ENCODE data around the gene MTMR3. TPM values are rescaled to one million over a fixed set of nuclear protein-coding genes. Genes with fewer than 3 reads are reported as not detected.

Gene MTMR3
- total RNA-seq, 1 experiment from 2014 or later, result 16.7 TPM

- DNase-seq, result no peak
- Histone ChIP-seq H3K27me3 (ENCODE audit: control insufficient read depth, insufficient read depth, low read length) (no peaks in the 10 kb centered on the region), H3K4me3 (ENCODE audit: insufficient read depth, low read depth, low read length) (no peak overlapping the region), H3K36me3 (replicated peaks; ENCODE audit: control insufficient read depth, insufficient read depth, low read length) (peaks cover 38% of the 10 kb centered on the region)
These were observed 137.5 kb downstream of the MTMR3 start for GRCh38 chr22:30020511-30020910.

DNA sequence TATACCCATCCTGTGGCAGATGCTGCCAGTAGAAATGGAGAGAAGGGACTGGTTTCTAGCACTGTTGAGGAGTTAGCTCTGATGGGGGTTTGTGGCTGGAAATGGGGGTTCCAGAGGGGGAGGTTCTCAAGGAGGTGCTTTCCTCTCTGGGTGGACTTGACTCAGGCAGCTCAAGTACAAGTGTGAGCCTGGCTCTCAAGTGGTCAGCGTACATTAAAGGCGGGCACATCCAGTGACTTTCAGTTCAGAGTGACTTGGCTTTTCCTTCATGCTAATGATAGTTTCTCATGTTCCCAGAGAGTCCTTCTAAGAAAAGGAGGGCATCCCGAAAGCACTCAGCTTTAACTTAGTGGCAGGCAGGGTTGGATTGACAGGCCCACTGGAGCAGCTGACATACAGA, 138.4 kb downstream of the MTMR3 start:
- peaks cover 42% of the 10 kb centered on the region for H3K36me3 ChIP-seq (replicated peaks; ENCODE audit: control insufficient read depth, insufficient read depth, low read length)
- no peak overlapping the region for H3K4me3 ChIP-seq (ENCODE audit: insufficient read depth, low read depth, low read length)
- DNase-seq, result no peak
- H3K27me3 ChIP-seq (ENCODE audit: control insufficient read depth, insufficient read depth, low read length), result no peaks in the 10 kb centered on the region

DNA sequence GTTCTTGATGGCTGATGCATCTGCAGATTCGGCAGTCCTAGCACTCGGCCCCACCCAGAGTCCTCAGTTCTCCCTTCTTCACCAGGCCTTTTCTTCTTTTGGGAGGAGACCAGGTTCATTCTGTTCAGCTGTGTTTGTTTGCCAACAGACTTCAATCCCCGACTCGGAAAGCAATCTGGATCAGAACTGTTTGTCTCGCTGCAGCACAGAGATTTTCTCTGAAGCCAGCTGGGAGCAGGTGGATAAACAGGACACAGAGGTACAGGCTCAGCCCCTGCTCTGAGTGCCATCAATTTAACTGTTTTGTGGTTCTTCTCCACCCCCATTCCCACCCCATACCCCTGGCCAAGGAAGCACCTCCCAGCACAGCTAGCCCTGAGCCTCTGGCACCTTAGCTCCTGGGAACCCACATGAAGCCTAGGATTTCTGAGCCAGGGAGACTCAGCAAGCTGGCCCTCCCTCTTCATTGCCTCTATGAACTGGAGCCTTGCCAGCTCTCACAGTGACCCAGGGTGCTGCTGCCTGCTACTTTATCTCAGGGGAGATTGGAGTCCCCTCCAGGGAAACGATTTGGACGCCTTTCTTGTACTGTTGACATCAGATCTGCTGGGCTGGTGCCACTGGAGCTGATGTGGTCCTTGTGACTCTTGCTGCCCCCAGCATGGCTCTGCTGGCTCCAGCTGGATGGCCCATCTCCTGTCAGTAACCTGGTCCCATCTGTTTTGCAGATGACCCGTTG, 139.1 kb downstream of the MTMR3 start:
- peaks cover 38% of the 10 kb centered on the region for H3K36me3 ChIP-seq (replicated peaks; ENCODE audit: control insufficient read depth, insufficient read depth, low read length)
- H3K27me3 ChIP-seq (ENCODE audit: control insufficient read depth, insufficient read depth, low read length), result no peaks in the 10 kb centered on the region
- no peak for DNase-seq
- no peak overlapping the region for H3K4me3 ChIP-seq (ENCODE audit: insufficient read depth, low read depth, low read length)

- H3K27me3 ChIP-seq (ENCODE audit: control insufficient read depth, insufficient read depth, low read length), result no peaks in the 10 kb centered on the region
- H3K36me3 ChIP-seq (replicated peaks; ENCODE audit: control insufficient read depth, insufficient read depth, low read length), result peaks cover 35% of the 10 kb centered on the region
- no peak overlapping the region for H3K4me3 ChIP-seq (ENCODE audit: insufficient read depth, low read depth, low read length)
- DNase-seq, result no peak
These were observed 140.2 kb downstream of the MTMR3 start for GRCh38 chr22:30023099-30023660.

GRCh38 chr22:30024231-30024630, 141.3 kb downstream of the MTMR3 start:
- no peak overlapping the region for H3K4me3 ChIP-seq (ENCODE audit: insufficient read depth, low read depth, low read length)
- DNase-seq, result no peak
- peaks cover 34% of the 10 kb centered on the region for H3K36me3 ChIP-seq (replicated peaks; ENCODE audit: control insufficient read depth, insufficient read depth, low read length)
- H3K27me3 ChIP-seq (ENCODE audit: control insufficient read depth, insufficient read depth, low read length), result no peaks in the 10 kb centered on the region

DNA sequence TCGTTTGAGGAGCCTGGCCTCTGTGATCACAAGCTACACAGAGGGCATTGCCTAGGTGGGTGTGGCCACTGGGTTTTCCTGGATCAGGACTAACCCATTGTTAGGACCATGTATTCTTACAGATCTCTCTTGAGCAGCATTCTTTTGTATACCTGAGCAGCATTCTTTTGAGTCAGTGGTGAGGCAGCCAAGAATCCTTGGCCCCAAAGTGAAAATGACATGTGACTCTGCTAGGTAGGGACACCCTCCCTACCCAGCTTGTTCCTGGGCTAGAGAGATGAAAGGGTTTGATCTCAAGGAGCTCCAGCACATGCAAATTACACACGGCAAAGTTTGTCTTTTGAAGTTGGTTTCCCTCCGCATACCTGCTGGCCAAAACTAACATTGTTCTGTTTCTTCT, 142.2 kb downstream of the MTMR3 start:
- DNase-seq, result no peak
- Histone ChIP-seq H3K27me3 (ENCODE audit: control insufficient read depth, insufficient read depth, low read length) (no peaks in the 10 kb centered on the region), H3K4me3 (ENCODE audit: insufficient read depth, low read depth, low read length) (no peak overlapping the region), H3K36me3 (replicated peaks; ENCODE audit: control insufficient read depth, insufficient read depth, low read length) (peaks cover 27% of the 10 kb centered on the region)

DNA sequence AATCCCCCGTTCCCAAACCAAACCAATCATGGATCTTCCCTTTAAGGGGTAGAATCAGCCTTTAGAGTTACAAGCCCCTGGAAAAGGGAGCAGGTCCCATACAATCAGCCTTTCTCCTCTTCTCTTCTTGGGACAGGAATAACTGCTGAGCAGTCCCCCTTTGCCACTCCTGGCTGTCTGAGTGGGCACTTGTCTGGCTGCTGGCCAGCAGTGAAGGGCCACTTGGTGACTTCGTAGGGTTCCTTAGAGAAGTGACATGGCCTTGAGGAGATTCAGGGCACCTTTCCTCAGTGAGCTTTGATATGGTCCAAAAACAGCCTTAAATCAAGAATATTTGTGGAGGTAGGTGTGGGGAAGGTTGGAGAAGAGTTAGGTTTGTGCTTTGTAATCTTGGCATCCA, 143.8 kb downstream of the MTMR3 start:
- no peak for DNase-seq
- Histone ChIP-seq H3K36me3 (replicated peaks; ENCODE audit: control insufficient read depth, insufficient read depth, low read length) (peaks cover 16% of the 10 kb centered on the region), H3K27me3 (ENCODE audit: control insufficient read depth, insufficient read depth, low read length) (no peaks in the 10 kb centered on the region), H3K4me3 (ENCODE audit: insufficient read depth, low read depth, low read length) (no peak overlapping the region)

- no peaks in the 10 kb centered on the region for H3K27me3 ChIP-seq (ENCODE audit: control insufficient read depth, insufficient read depth, low read length)
- no peak overlapping the region for H3K4me3 ChIP-seq (ENCODE audit: insufficient read depth, low read depth, low read length)
- peaks cover 16% of the 10 kb centered on the region for H3K36me3 ChIP-seq (replicated peaks; ENCODE audit: control insufficient read depth, insufficient read depth, low read length)
- DNase-seq, result no peak
These were observed 144.2 kb downstream of the MTMR3 start for GRCh38 chr22:30027169-30027568.

DNA sequence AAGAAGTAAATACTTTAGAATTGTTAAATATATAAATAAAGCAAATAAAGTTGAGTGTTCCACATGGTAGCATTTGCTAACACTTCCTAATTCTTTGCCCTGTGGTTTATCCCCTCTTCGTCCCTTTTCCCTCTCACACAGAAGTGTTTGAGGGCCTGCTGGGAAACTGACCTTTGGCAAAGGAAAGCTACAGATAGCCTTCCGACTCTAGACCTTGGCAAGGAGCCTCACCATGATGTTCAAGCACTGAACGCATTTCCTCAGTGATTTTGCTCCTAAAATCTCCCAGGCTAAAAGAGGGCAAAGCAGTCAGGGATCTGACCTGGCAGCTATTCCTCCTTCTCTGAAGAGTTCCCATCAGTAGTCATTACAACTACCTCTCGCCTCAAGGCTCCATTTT, 144.8 kb downstream of the MTMR3 start:
- peaks cover 14% of the 10 kb centered on the region for H3K36me3 ChIP-seq (replicated peaks; ENCODE audit: control insufficient read depth, insufficient read depth, low read length)

GRCh38 chr22:30028731-30029130, 145.8 kb downstream of the MTMR3 start:
- Histone ChIP-seq H3K36me3 (replicated peaks; ENCODE audit: control insufficient read depth, insufficient read depth, low read length) (peaks cover 9% of the 10 kb centered on the region), H3K27me3 (ENCODE audit: control insufficient read depth, insufficient read depth, low read length) (no peaks in the 10 kb centered on the region), H3K4me3 (ENCODE audit: insufficient read depth, low read depth, low read length) (no peak overlapping the region)
- DNase-seq, result no peak

More for the DNA sequence above, 144.8 kb downstream of the MTMR3 start:
- DNase-seq, result no peak
- Histone ChIP-seq H3K27me3 (ENCODE audit: control insufficient read depth, insufficient read depth, low read length) (no peaks in the 10 kb centered on the region), H3K4me3 (ENCODE audit: insufficient read depth, low read depth, low read length) (no peak overlapping the region)

- H3K4me3 ChIP-seq (ENCODE audit: insufficient read depth, low read depth, low read length), result no peak overlapping the region
- no peaks in the 10 kb centered on the region for H3K27me3 ChIP-seq (ENCODE audit: control insufficient read depth, insufficient read depth, low read length)
- H3K36me3 ChIP-seq (replicated peaks; ENCODE audit: control insufficient read depth, insufficient read depth, low read length), result peaks cover 9% of the 10 kb centered on the region
- DNase-seq, result no peak
These were observed 146.5 kb downstream of the MTMR3 start for GRCh38 chr22:30029512-30029911.

DNA sequence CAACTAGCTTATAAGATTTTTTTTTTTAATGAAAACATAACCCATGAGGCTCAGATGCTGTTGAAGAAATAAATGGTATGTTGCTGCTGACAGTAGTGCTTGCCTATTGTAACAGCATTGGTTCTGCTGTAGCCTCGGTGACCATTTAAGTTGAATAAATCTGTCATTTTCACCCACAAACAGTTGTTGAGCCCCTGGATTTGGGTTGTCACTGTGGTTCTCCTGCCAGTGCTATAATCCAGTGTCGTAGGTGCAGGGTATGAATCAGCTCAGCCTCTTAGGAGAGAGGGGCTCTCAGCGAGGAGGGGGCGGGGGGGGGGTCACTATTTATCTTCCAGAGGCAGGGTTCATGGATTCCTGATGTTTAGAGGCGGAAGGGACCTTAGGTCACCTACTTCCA, 147.4 kb downstream of the MTMR3 start:
- H3K36me3 ChIP-seq (replicated peaks; ENCODE audit: control insufficient read depth, insufficient read depth, low read length), result peaks cover 7% of the 10 kb centered on the region
- no peak for DNase-seq
- no peak overlapping the region for H3K4me3 ChIP-seq (ENCODE audit: insufficient read depth, low read depth, low read length)
- no peaks in the 10 kb centered on the region for H3K27me3 ChIP-seq (ENCODE audit: control insufficient read depth, insufficient read depth, low read length)

DNA sequence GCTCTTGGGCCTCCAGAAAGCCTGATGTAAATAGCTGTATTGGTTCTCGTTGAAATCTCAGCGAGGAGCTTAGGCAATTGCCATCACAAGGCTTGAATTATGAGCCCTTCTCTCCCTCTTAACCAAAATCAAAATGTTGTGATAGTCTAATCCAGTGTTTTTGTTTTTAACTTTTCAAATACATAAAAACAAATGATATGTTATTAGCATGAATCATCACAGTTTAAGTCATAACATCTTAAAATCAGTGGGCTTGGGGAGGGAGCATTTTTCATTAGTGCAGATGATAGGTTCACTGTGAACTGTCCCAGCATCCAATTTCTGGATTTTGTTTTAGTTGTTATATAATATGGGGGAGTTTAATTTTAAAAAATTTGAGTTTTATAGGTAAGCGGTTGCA, 148.4 kb downstream of the MTMR3 start:
- Histone ChIP-seq H3K4me3 (ENCODE audit: insufficient read depth, low read depth, low read length) (no peak overlapping the region), H3K27me3 (ENCODE audit: control insufficient read depth, insufficient read depth, low read length) (no peaks in the 10 kb centered on the region), H3K36me3 (replicated peaks; ENCODE audit: control insufficient read depth, insufficient read depth, low read length) (peaks cover under 1% of the 10 kb centered on the region)
- DNase-seq, result no peak

GRCh38 chr22:30031764-30032455, 148.9 kb downstream of the MTMR3 start:
- DNase-seq, result no peak
- H3K27me3 ChIP-seq (ENCODE audit: control insufficient read depth, insufficient read depth, low read length), result no peaks in the 10 kb centered on the region
- H3K4me3 ChIP-seq (ENCODE audit: insufficient read depth, low read depth, low read length), result no peak overlapping the region
- H3K36me3 ChIP-seq (replicated peaks; ENCODE audit: control insufficient read depth, insufficient read depth, low read length), result no peaks in the 10 kb centered on the region

- no peaks in the 10 kb centered on the region for H3K36me3 ChIP-seq (replicated peaks; ENCODE audit: control insufficient read depth, insufficient read depth, low read length)
- H3K27me3 ChIP-seq (ENCODE audit: control insufficient read depth, insufficient read depth, low read length), result no peaks in the 10 kb centered on the region
- H3K4me3 ChIP-seq (ENCODE audit: insufficient read depth, low read depth, low read length), result no peak overlapping the region
- no peak for DNase-seq
These were observed 150.2 kb downstream of the MTMR3 start for GRCh38 chr22:30033137-30033536.
